Mesenteric fat pad (tissue), 1 donor: ENCODE results near the gene TMCC1. TPM values are rescaled to one million over a fixed set of nuclear protein-coding genes. Genes with fewer than 3 reads are reported as not detected.
A peak's percentile ranks its signal among the peaks of the same experiment; 100 is the strongest.

Experiments
- DNase-seq: peaks from one replicate; pipeline ENCODE4 v3.0.0-alpha.2; 2020; ENCODE audit warnings: low spot score
- total RNA-seq: library from RNA; stranded (reverse); fragmentation: NEBNext Ultra II Directional; extraction: Animal tissue kit (Norgen Biotek cat#: 25700); gene quantifications from one replicate; pipeline ENCODE4 v1.2.1, GENCODE V29; 2021
- donor health status: DM: yes; HTN: yes; CAD: no.

TMCC1 gene
- total RNA-seq, 1 donor from 2014 or later, result 41.0 TPM

DNA sequence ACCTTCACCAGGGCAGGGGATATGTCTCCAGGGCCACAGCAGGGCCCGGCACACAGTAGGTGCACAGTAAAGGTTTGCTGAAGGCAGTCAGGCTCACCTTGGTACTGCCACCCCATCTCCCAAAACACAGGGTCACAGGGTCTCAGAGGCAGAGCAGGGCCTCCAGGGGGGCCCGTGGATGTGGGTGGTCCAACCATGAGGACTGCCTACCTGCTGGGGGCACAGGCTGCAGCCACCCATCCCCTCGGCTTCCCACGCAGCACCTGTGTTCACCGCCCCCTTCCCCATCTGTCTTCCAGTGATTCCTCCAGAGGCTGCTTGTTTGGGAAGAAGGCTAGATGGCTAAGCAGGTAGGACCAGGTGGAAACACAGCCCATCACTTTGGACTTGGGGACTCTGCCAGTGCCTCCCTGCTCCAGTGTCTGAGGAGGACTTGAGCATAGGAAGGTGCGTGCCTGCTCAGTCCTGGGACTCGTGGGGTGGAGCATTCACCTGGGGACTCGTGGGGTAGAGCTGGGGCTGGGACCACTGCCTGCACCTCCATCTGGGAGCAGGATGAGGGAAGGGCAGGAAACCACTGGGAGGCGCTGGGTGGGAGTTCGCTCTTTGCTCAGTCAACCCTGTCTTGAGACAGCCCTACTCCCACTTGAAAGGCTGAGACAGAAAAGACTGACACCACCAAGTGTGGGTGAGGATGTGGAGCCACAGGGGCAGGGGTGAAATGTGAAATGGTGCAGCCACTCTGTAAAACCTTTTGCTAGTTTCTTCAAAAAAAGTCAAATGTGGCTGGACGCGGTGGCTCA, 268.2 kb downstream of the TMCC1 start:
- no peak for DNase-seq

DNA sequence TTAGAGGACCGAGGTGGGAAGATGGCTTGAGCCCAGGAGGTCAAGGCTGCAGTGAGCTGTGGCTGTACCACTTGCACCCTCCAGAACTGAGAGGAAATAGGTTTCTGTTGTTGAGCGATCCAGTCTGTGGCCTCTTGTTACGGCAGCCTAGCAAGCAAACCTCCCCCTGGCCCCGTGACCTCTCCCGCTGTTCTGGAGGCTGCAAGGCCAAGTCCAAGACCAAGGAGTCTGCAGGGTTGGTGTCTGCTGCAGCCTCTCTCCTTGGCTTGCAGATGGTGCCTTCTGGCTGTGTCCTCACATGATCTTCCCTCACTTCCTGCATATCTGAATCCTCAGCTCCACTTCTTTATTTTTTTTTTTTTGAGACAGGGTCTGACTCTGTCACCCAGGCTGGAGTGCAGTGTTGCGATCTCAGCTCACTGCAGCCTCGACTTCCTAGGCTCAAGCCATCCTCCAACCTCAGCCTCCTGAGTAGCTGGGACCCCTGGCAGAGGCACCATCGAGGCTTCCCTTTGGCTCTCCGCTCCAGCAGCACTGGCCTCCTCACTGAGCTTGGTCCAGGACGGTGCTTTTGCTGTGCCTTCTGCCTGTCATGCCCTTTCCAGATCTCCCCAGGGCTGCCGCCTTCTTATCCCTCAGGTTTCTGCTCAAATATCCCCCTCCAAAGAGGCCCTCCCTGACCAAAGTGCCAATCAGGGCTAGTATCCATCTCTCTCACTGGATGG, 269.0 kb downstream of the TMCC1 start:
- DNase-seq, result no peak

DNA sequence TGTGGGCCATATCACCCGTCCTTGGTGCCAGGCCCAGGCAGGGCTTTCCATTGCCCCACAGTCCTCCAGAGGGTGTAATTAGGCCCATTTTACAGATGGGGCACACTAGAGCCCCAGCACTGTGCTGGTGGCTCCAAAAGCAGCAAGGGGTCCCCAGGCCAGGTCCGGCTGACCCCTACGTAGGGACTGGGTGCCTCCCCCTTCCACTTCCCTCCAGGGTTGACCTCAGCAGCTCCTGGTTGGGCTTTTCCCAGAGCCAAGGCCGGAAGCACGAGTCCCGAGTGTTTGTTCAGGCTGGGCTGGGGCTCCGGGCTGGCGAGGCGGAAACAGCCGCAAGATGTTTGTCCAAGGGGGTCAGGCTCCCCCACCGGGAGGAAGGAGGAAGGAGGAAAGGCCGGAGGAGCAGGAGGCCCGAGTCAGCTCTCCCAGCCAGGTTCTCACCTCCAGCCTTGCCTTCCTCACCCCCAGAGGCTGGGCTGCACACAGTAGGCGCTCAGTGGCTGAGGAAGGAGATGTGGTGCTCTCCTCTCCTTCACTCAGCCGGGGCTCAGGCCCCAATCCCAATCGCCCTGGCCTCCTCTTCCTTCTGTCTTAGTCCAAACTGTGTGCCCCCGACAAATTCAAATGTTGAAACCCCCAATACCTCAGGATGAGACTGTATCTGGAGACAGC, 269.9 kb downstream of the TMCC1 start:
- DNase-seq, result peak; percentile 91

DNA sequence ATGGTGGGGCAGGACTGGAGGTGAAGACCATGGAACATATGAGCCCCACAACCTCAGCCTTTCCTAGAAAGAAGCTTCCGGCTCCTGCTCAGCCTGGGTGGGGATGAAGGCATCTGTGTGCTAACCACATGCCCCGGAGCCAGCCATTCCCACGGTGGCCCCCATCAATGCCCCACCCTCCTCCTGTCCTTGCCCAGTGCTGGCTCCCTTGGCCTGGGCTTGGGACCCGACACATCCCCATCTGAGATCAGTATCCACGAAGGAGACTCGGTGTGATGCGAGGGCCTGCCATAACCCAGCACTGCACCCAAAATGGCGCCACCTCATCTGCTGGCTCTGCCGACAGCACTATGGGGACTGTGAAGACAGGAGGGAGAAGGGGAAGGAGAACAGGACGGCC, 270.6 kb downstream of the TMCC1 start:
- DNase-seq, result no peak

DNA sequence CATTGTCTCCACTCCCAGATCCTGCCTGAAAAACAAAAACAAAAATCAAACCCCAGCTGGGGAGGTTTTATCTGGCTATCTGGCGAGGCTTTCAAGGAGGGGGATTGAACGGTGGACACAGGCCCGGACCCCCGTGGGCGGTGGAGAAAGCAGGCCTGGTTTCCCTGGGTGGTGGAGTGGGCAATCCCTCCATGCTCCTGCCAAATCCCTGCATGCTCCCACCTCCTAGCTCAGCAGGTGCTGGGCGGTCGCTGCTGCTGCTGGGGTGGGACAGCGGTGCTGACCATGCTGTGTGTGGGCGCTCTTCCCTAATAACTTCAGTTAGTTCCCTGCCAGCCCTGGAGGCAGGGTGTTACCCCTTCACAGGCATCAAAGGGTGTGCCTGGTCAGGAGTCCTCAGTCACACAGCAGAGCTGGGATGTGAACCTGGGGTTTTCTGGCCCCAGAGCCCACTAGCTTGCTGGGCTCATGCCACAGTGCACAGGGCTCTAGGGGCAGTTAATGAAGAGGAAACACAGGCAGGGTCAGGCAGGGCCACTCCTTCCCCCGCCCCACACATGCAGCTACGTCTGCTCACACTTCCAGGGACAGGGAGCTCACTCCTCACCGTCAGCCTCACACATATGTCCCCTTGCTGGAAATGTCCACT, 271.2 kb downstream of the TMCC1 start:
- no peak for DNase-seq

GRCh38 chr3:129621626-129622225, 271.8 kb downstream of the TMCC1 start:
- no peak for DNase-seq

GRCh38 chr3:129620828-129621559, 272.5 kb downstream of the TMCC1 start:
- DNase-seq, result no peak

DNA sequence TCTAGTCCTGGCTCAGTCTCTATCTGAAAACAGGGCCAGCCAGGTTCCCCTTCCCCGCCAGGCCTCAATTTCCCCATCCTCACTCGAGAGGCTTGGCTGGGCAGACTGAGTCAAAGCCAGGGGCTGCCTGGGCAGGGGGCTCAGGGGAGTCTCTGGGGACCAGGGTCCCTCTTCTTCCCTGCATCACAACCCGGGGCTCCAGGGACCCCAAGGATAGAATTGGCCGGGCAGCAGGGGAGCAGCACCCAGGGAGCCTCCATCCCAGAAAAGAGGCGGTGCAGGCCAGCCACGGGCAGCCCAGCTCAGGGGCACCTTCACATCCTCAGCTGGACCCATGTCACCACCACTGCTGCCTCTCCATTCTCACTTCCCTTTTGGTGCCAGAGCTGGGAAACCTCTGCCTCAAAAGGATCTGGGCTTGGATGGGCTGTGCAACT, 273.8 kb downstream of the TMCC1 start:
- DNase-seq, result no peak

- no peak for DNase-seq
Measured at GRCh38 chr3:129618901-129619671, 274.4 kb downstream of the TMCC1 start.

- no peak for DNase-seq
Measured at GRCh38 chr3:129618186-129618820, 275.2 kb downstream of the TMCC1 start.

GRCh38 chr3:129617381-129618185, 275.9 kb downstream of the TMCC1 start:
- no peak for DNase-seq

GRCh38 chr3:129616713-129617112, 276.8 kb downstream of the TMCC1 start:
- DNase-seq, result no peak

- no peak for DNase-seq
Measured at GRCh38 chr3:129616291-129616690, 277.2 kb downstream of the TMCC1 start.

- DNase-seq, result no peak
Measured at GRCh38 chr3:129615751-129616281, 277.7 kb downstream of the TMCC1 start.

GRCh38 chr3:129614927-129615363, 278.6 kb downstream of the TMCC1 start:
- no peak for DNase-seq

DNA sequence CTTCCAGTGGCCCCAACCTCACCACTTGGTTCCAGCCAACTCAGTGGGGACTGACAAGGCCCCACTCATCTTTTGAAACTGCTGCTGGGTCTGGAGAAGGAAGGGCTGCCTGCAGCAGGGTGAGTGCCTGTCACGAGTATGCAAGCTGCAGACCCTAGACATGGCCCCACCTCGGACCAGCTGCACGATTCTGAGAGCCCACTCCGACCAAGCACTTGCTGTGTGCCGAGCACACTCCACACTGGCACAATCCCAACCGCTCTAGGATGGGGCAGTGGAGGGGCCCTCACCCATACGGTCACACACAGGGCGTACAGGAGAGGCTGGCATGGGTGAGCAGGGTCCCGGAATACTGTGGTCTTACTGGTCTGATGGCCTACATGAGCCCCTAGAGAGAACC, 279.1 kb downstream of the TMCC1 start:
- no peak for DNase-seq

- DNase-seq, result no peak
Measured at GRCh38 chr3:129613367-129613740, 280.2 kb downstream of the TMCC1 start.
